ENCODE results near the gene ARL5B.
A peak's percentile ranks its signal among the peaks of the same experiment; 100 is the strongest.
"Not testable (repeated sequence)": the region's sequence is repeated elsewhere in the genome, so short reads cannot be mapped to it uniquely, and the experiment has no call there.

Gene ARL5B, protein sequence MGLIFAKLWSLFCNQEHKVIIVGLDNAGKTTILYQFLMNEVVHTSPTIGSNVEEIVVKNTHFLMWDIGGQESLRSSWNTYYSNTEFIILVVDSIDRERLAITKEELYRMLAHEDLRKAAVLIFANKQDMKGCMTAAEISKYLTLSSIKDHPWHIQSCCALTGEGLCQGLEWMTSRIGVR

GRCh38 chr10:18659125-18659818 is at the start of gene ARL5B:
ARL5B (plus strand) TSS chr10:18659431; CDS start chr10:18659638, 207 bp downstream.
- peak; percentile 97 for DNase-seq

DNA sequence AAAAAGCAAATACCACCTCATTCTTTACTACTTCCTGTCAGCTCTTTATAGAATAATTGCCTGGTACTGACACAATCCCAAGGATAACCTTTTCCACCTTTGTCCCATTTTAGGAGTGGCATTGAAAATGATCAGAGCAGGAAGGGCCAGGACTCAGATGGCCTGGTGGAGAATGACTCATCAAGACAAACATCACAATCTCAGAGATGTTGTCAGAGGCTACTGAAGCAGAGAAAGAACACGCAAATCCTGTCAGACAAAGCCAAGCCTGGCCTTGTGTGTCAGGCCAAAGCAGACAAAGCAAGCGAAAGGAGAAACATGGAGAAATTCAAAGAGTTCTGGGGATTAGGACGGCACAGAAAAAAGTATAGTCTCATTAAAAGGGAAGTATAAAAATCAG is 48.7 kb upstream of the ARL5B start:
- no peak for DNase-seq

- DNase-seq: no peak
Observed at GRCh38 chr10:18611168-18611567, 48.1 kb upstream of the ARL5B start.

DNA sequence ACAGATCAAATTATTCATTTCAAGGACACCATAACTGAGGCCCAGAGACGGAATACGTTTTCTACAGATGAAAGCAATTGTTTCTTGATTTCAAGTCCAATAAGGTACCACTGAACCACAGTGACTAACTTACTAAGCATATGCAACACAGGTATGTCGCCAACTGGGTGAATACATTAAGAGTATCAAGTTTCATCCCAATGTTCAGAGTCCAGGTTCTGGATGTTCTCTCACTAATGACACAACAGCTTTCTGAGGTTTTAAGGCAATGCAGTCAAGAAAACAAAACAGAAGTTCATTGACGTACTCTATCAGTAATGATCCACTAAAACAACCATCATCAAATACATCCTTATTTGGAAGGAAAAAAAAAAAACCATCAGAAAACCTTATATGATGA is 43.6 kb upstream of the ARL5B start:
- no peak for DNase-seq

GRCh38 chr10:18616337-18616736 is 42.9 kb upstream of the ARL5B start:
- DNase-seq: no peak

DNA sequence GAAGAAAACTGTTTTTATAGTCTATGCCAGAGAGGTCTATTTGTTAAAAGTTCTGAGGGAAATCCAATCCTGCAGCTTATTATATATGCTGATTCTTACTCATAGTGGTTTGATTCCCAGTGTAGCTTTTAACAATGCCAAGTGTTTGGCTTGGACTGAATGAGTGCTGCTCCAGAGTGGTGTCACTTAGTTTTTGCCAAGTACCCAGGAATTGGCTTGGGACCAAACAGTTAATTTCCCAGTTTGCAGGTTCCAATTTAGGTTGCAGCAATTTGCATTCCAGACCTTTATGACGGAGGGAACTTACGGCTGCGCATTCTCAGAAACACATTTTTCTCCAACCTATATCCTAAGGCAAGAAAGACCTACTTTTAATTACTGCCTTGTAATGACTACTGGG is 40.2 kb upstream of the ARL5B start:
- DNase-seq: no peak

- DNase-seq: no peak
Observed at GRCh38 chr10:18620856-18621255, 38.4 kb upstream of the ARL5B start.

DNA sequence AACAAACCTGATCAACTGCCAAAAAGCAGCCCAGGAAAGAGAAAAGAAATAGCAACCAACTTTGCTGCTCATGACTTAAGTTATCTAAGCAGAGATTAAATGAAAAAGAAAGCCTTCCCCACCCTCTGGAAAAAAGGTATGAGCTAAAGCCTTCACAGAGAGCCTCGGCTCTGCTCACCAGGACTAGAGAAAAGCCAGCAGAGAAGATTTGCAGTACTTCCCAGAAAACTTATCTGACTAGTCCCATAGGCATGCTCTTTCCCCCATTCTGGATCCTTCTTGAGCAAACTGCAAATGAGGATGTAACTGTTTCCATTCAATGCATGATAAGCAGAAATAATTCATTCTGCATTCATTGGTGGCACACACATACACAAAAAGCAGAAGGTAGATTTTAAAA is 35.6 kb upstream of the ARL5B start:
- DNase-seq: not testable (repeated sequence)

GRCh38 chr10:18625886-18626285 is 33.3 kb upstream of the ARL5B start:
- DNase-seq: no peak

DNA sequence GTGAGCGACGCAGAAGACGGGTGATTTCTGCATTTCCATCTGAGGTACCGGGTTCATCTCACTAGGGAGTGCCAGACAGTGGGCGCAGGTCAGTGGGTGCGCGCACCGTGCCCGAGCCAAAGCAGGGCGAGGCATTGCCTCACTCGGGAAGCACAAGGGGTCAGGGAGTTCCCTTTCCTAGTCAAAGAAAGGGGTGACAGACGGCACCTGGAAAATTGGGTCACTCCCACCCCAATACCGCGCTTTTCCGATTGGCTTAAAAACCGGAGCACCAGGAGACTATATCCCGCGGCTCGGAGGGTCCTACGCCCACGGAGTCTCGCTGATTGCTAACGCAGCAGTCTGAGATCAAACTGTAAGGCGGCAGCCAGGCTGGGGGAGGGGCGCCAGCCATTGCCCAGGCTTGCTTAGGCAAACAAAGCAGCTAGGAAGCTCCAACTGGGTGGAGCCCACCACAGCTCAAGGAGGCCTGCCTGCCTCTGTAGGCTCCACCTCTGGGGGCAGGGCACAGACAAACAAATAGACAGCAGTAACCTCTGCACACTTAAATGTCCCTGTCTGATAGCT is 31.7 kb upstream of the ARL5B start:
- peak; percentile 49 for DNase-seq

DNA sequence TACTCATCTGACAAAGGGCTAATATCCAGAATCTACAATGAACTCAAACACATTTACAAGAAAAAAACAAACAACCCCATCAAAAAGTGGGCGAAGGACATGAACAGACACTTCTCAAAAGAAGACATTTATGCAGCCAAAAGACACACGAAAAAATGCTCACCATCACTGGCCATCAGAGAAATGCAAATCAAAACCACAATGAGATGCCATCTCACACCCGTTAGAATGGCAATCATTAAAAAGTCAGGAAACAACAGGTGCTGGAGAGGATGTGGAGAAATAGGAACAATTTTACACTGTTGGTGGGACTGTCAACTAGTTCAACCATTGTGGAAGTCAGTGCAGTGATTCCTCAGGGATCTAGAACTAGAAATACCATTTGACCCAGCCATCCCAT is 26.7 kb upstream of the ARL5B start:
- DNase-seq: not testable (repeated sequence)

GRCh38 chr10:18635995-18636394 is 23.2 kb upstream of the ARL5B start:
- DNase-seq: no peak

DNA sequence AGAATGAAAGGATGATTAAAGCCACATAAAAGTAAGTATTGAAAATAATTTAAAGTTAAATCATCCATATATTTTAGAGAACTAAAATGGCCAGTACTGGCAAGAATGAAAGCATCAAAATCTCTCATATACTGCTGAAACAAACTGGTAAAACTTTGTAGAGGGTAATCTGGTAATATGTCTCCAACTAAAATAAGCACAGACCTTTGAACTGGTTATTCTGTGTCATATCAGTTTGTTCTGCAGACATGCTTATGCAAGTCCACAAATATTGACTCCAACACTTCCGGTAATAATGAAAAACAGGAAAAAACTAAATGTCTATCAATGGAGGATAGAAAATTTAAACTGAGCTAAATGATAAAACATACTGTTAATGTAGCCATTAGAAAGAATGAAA is 21.8 kb upstream of the ARL5B start:
- DNase-seq: not testable (repeated sequence)

DNA sequence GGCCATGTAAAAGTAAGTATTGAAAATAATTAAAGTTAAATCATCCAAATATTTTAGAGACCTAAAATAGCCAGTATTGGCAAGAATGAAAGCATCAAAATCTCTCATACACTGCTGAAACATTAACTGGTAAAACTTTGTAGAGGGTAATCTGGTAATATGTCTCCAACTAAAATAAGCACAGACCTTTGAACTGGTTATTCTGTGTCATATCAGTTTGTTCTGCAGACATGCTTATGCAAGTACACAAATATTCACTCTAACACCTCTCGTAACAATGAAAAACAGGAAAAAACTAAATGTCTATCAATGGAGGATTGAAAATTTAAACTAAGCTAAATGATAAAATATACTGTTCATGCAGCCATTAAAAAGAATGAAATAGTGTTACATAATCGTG is 19.5 kb upstream of the ARL5B start:
- DNase-seq: not testable (repeated sequence)

- DNase-seq: peak; percentile 18
Observed at GRCh38 chr10:18647151-18647550, 12.1 kb upstream of the ARL5B start.

- DNase-seq: no peak
Observed at GRCh38 chr10:18647945-18648344, 11.3 kb upstream of the ARL5B start.

DNA sequence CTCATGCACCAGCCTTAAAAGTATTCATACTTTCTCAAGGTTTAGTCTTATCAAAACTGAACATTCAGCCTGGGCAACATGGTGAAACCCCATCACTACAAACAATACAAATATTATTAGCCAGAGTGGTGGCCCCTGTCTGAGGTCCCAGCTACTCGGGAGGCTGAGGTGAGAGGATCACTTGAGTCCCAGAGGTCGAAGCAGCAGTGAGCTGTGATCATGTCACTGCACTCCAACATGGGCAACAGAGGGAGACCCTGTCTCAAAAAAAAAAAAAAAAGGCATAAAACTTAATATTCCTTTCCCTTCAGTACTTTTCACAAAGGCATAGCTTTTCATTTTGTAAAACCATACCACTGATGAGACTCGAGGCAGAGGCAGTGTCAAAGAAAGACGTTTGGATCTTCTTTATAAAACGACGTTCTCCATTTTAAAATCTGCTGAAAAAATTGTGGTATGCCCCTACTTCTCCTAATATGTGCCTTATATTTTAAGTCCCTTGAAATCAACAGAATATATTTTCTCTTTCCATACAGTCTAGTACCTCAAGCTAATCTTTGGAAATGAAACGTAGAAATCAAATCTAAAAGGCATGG is 9.8 kb upstream of the ARL5B start:
- DNase-seq: no peak

DNA sequence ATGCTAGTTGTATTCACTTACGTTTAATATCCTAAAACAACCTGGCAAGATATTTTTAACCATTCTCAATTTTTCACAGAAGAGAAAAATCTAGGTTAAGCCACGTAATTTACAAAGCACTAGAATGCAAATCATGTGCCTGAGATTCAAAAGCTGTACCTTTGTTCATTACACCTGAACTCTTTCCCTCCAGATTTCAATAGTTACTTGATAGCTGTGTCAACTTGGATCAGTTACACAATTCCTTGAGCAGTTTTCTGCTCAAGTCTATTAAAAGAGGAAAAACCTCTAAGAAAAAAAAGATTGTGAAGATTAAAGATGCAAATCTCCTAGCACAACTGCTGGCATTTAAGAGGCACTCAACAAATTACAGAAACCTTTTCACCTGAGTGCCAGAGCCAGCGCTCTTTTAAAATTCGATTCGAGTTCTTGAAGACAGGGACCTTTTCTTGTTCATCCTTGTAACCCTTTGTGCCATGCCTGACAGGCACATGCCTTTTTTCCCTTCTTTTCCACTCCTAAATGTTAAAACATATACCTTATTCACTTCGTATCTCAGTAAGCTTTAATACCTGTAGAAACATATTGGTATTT is 8.7 kb upstream of the ARL5B start:
- peak; percentile 6 for DNase-seq

DNA sequence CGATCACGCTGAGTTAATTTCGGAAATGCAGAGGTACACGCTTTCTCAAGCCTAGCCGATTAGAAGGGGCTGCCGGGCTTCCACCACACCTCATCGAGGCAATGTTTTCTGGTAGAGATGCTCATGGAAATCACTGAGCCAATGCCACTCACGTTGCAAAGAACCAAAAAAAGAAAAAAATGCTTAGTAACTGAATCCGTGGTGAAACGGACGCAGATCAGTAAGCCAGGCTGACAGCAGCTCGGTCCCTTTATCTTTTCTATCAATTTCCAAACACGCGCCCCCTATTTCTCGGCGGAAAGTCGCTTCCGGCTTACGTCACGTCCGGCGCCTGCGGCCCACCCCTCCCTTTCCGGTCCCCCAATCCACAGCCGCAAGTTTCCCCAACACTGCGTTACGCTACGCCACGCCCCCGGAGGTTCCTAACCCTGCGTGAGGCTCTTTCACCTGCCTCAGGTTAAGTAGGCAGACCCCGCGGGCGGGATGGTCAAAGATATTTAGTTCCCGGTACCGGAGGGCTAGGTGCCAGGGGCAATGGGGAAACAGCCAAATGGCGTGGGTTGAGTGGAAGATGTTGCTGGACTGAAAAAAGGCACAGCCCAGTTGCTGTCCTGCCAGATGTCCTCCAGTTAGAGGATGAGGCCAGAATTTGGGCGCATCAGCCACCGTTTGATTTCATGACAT is 7.8 kb upstream of the ARL5B start, which contains the start of gene NSUN6:
NSUN6 (minus strand) TSS at position 264 of the 684 bp plus-strand sequence. CDS start 384 bp downstream, outside the sequence.
- peak; percentile 93 for DNase-seq

GRCh38 chr10:18653112-18653511 is 6.1 kb upstream of the ARL5B start:
- DNase-seq: no peak

- no peak for DNase-seq
Observed at GRCh38 chr10:18656724-18657123, 2.5 kb upstream of the ARL5B start.

GRCh38 chr10:18658271-18659124 is 733 bp upstream of the ARL5B start:
- DNase-seq: peak; percentile 9
